AG09309 (cell line): ENCODE measurements around the gene SLC22A23.

ENCODE experiments used
- DNase-seq: peaks from one replicate; pipeline ENCODE4 v3.0.0-alpha.2; 2010; ENCODE audit warnings: low read depth
- H3K4me3 ChIP-seq: 2 replicates; pipeline ENCODE4 v1.5.1; 2011; ENCODE audit warnings: mild to moderate bottlenecking, low read depth, low read length, moderate library complexity; ENCODE audit not compliant: control insufficient read depth
- TF ChIP-seq, protein P1 (sequence below): IDR thresholded peaks from 2 replicates; pipeline ENCODE4 v1.5.1; 2011; ENCODE audit warnings: mild to moderate bottlenecking, low read depth, low read length, inconsistent platforms; ENCODE audit not compliant: insufficient read depth, control insufficient read depth; ENCODE audit errors: missing control alignments

The SLC22A23 gene

DNA sequence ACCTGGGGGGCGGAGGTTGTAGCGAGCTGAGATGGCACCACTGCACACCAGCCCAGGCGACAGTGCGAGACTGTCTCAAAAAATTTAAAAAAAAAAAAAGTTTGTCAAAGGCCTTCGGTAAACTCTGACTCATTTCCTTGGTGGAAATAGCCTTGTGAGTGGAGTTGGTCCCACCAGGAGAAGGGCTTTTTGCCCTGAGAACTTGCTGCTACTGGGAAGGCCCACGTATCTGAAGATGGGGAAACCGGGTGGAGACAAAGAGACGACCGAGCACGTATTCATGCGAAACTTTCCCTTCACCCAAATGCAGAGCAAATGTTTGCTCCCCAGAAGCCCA is 51.7 kb downstream of the SLC22A23 start:
- H3K4me3 ChIP-seq, result no peak overlapping the region
- TF ChIP-seq, protein P1, sequence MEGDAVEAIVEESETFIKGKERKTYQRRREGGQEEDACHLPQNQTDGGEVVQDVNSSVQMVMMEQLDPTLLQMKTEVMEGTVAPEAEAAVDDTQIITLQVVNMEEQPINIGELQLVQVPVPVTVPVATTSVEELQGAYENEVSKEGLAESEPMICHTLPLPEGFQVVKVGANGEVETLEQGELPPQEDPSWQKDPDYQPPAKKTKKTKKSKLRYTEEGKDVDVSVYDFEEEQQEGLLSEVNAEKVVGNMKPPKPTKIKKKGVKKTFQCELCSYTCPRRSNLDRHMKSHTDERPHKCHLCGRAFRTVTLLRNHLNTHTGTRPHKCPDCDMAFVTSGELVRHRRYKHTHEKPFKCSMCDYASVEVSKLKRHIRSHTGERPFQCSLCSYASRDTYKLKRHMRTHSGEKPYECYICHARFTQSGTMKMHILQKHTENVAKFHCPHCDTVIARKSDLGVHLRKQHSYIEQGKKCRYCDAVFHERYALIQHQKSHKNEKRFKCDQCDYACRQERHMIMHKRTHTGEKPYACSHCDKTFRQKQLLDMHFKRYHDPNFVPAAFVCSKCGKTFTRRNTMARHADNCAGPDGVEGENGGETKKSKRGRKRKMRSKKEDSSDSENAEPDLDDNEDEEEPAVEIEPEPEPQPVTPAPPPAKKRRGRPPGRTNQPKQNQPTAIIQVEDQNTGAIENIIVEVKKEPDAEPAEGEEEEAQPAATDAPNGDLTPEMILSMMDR, result no peak
- no peak for DNase-seq

DNA sequence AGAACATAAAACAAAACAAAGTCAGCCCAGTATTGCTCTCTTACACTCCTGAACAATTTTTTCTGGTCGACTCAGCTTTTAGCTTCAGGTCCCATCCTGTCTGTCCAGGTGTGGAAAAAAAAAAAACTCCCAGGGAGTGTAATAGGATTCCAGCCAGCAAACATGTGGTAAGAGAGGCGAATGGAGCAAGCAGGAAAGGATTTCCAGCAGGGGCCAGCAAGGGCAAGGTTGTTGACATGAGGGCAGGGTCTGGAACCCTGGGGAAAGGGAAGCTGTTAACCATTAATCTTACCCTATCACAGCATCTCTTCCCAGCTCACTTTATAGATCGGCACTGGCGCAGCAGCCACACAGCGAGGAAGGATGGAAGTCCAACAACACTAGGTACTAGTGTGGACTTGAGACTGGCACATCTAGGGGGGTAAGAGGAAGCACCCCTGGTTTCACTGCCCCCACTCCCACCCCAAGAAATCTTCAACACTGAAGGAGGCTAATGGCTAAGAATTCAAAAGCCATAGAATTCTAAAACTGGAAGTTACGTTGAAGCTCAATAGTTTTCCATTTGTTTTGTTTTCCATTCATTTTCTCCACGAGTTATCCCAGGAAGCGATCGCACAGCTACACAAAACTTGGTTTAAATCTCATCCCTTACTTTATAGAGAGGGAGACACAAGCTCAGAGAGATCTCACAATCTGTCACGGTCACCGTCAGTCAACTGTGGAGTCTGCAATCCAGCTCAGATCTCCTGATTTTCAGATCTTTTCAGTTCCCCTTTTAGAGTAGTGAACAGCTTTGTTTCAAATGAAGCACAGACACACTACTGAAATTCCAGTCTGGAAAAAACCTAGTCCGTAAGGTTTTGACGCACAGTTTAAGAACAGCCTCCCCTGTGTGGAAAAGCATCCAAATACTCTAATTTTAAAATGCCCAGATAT is 53.3 kb downstream of the SLC22A23 start:
- no peak overlapping the region for H3K4me3 ChIP-seq
- DNase-seq, result no peak
- TF ChIP-seq, protein P1, result no peak

DNA sequence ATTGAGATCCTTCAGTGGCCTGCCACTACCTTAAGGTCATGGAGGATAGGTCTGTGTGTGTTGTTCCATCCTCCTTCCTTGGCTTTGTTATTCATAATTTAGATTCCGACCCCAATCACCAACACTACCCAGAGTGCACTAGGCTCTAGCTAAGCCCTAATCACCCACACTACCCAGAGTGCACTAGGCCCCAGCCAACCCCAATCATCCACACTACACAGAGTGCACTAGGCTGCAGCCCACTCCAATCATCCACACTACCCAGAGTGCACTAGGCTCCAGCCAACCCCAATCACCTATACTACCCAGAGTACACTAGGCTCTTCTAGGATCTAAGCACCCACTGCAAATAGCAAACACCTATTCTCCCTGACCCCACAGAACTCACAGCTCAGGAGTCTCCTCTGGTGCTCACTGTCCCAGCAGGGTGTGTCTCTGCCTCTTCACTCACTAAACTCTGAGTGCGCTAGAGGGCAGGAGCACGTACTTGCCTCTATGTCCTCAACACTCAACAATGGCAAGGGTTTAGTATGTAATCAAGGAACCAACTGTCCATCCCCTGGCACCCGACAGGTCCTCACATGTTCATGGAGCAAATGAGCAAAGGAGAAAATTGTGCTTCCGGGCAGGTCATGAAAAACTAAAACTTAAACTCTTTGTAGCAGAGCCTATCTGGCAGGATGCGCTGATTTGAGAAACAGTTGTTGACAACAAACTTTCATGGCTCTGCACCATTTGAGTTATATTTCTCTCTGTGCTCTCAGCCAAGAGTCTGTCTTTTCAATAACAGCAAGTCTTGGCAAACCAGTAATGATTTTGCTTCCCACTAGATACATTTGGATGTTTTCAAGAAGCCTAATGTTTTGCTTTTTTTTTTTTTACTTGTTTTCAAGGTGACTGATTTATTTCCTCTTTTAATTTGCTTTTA is 54.3 kb downstream of the SLC22A23 start:
- TF ChIP-seq, protein P1, result no peak
- H3K4me3 ChIP-seq, result no peak overlapping the region
- no peak for DNase-seq

DNA sequence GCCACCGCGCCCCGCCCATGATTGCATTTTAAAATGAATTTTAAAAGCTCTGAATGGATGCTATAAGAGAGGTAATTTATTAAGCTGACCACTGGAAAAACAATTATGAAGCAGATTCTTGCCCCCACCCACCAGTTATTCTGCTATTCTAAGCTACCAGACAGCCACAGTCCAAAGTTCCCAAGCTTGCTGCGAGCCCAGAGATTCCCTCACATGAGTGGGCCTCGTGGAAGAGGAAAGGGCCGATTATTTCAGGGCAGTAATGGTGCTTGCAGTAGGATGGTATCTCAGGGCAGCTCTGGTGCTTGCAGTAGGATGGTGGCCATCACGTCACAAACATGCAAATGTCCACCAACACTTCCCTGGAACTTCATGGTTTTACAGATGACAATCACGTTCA is 56.7 kb downstream of the SLC22A23 start:
- no peak overlapping the region for H3K4me3 ChIP-seq
- DNase-seq, result no peak
- TF ChIP-seq, protein P1, result no peak

DNA sequence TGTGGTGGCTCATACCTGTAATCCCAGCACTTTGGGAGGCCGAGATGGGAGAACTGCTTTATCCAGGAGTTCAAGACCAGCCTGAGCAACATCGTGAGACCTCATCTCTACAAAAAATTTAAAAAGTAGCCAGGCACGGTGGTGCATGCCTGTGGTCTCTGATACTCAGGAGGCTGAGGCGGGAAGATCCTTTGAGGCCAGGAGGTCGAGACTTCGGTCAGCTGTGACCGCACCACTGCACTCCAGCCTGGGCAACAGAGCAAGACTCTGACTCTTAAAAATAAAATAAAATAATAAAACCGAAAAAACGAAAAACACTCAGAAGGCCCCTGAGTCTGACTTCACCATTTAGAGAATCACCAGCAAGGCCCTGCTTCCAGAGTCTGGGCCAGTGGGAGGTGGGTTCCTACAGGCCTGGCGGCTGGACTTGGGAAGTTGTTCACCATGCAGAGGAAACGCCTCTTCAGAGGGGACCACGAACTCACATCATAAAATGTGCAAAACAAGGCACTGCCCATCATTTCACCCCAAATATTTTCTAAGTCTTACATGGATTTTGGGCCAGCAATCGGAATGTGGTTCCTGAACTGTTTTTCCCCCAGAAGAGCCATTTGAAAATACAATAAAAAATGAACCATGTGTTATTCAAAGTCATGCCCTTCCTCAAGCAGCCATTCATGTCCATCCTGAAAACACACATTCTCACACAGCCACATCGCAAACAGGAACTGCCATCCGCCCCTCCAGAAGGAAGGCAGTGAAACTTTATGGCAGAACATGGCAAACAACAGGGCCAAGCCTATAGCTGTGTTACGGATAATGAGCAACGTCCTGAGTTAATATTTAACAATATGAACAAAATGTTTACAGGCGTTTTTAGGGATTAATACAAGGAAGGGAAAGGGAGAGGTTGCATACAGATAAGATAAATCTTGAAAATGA is 57.8 kb downstream of the SLC22A23 start:
- H3K4me3 ChIP-seq, result no peak overlapping the region
- DNase-seq, result no peak
- TF ChIP-seq, protein P1, result no peak

DNA sequence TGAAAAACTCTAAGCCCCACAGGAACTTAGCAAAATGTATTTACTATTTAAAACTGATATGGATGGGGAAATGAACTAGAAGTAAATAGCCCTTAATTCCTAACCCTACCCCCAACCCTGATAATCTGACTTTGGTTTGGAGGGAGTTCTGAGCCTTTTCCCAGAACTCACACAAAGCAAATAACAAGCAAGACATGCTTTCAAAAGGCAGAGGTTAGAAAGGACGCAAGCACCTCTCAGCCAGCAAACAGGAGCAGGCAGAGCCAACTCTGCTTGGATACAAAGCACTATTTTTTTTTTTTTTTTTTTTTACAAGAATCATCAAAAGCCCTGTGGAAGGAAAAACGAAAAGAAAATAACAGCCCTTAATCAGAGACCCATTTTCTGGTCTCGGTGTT is 58.7 kb downstream of the SLC22A23 start:
- TF ChIP-seq, protein P1, result no peak
- H3K4me3 ChIP-seq, result no peak overlapping the region
- no peak for DNase-seq
